DND-41 (cell line): ENCODE data around the gene ZNF23.

ENCODE experiments used
- EZH2 ChIP-seq: IDR thresholded peaks from 3 replicates; pipeline ENCODE4 v1.6.1; 2012; ENCODE audit warnings: borderline replicate concordance, low read depth, mild to moderate bottlenecking, moderate library complexity, low read length, inconsistent platforms; ENCODE audit not compliant: severe bottlenecking
- TF ChIP-seq, protein P1 (sequence below): IDR thresholded peaks from 2 replicates; pipeline ENCODE4 v1.5.1; 2012; ENCODE audit warnings: borderline replicate concordance, low read length, moderate library complexity, mild to moderate bottlenecking; ENCODE audit not compliant: poor library complexity, severe bottlenecking; ENCODE audit errors: extremely low read depth

DNA sequence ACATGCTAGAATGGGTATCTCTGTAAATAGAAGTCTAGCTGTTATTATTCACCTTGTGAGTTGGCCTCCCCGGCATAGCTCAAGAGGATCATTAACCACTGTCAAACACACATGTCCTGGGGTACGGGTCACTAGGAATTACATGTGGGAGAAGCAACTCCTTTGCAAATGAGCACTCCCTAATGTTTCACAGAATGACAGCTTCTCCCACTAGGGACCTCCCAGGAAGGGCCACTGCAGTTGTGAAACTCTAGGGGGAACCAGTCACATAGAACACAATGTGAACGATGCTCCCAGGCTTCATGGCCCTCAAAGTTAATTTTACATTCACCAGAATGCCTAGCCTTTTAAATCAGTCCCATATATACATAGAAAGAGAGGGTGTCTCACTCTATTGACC is 39.5 kb upstream of the ZNF23 start:
- TF ChIP-seq, protein P1, sequence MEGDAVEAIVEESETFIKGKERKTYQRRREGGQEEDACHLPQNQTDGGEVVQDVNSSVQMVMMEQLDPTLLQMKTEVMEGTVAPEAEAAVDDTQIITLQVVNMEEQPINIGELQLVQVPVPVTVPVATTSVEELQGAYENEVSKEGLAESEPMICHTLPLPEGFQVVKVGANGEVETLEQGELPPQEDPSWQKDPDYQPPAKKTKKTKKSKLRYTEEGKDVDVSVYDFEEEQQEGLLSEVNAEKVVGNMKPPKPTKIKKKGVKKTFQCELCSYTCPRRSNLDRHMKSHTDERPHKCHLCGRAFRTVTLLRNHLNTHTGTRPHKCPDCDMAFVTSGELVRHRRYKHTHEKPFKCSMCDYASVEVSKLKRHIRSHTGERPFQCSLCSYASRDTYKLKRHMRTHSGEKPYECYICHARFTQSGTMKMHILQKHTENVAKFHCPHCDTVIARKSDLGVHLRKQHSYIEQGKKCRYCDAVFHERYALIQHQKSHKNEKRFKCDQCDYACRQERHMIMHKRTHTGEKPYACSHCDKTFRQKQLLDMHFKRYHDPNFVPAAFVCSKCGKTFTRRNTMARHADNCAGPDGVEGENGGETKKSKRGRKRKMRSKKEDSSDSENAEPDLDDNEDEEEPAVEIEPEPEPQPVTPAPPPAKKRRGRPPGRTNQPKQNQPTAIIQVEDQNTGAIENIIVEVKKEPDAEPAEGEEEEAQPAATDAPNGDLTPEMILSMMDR = no peak
- TF ChIP-seq EZH2 = no peak
